K562 (cell line): ENCODE data around the gene NKIRAS1. TPM values are rescaled to one million over a fixed set of nuclear protein-coding genes. Genes with fewer than 3 reads are reported as not detected.

ENCODE experiments used
- ATAC-seq: fragments of 200-7000 bp; cut with Tn5 transposase; 3 replicates; pipeline ENCODE4 v1.9.1; 2020; ENCODE audit warnings: moderate library complexity
- BruUV-seq: library from RNA; stranded (reverse); fragments of 400-500 nt; replicated peaks from 2 replicates; lab custom pipeline; 2021; lab: Mats Ljungman, UMichigan
- CTCF ChIA-PET: fragments of 300-600 bp; formaldehyde crosslinking; extraction: SDS; loops from one replicate; lab custom pipeline; 2021; ENCODE audit warnings: low intra/inter-chr PET ratio; lab: Yijun Ruan, JAX
- POLR2A ChIA-PET: fragments of 300-600, 350-650 bp; sonication (Branson Sonifier 250); formaldehyde crosslinking; extraction: SDS; loops from one replicate; lab custom pipeline; 2021; ENCODE audit warnings: antibody characterized with exemption, inconsistent platforms; lab: Yijun Ruan, JAX
- DNase-seq, 4 experiments: peaks; one replicate each; pipeline versions ENCODE4 v3.0.0 to v3.0.0-alpha.2; 2011 to 2018; ENCODE audit warnings: low spot score in 3 of 4, mixed read lengths in 3 of 4; ENCODE audit errors: extremely low read depth in 1 of 4
- FAIRE-seq: peaks from 2 replicates; lab custom pipeline; 2011; peaks lifted over from hg19 to GRCh38; lab: Jason Lieb, UNC
- H2AFZ ChIP-seq: 2 replicates; pipeline ENCODE4 v1.6.0; 2011; ENCODE audit warnings: low read depth, low read length, control low read depth, inconsistent platforms
- H3K27ac ChIP-seq: fragments of 200-600 bp; 3 replicates; pipeline ENCODE4 v1.8.0; 2011; ENCODE audit warnings: low read depth, mild to moderate bottlenecking, control low read depth, inconsistent platforms, low read length, moderate library complexity, mixed read lengths; ENCODE audit errors: extremely low read depth
- H3K27me3 ChIP-seq, 2 experiments: fragments of 300-600 bp in 1 of 2; 2 replicates in 1 of 2; 3 replicates in 1 of 2; pipeline versions ENCODE4 v1.6.0 to v1.8.0; 2011; ENCODE audit warnings: inconsistent platforms in 2 of 2, low read length in 2 of 2, mild to moderate bottlenecking in 1 of 2, mixed read lengths in 1 of 2, moderate library complexity in 1 of 2; ENCODE audit not compliant: control insufficient read depth in 2 of 2, insufficient read depth in 2 of 2
- H3K36me3 ChIP-seq: fragments of 300-600 bp; 3 replicates; pipeline ENCODE4 v1.8.0; 2011; ENCODE audit warnings: mild to moderate bottlenecking, low read length, inconsistent platforms; ENCODE audit not compliant: control insufficient read depth, insufficient read depth
- H3K4me1 ChIP-seq, 2 experiments: fragments of 200-600 bp in 1 of 2; replicated peaks in 1 of 2; 2 replicates in 1 of 2; 3 replicates in 1 of 2; pipeline versions ENCODE4 v1.5.1 to v1.8.0; 2011; ENCODE audit warnings: inconsistent platforms in 2 of 2, low read length in 2 of 2, mild to moderate bottlenecking in 1 of 2, mixed read lengths in 1 of 2, moderate library complexity in 1 of 2; ENCODE audit not compliant: control insufficient read depth in 2 of 2, insufficient read depth in 2 of 2
- H3K4me2 ChIP-seq: 2 replicates; pipeline ENCODE4 v1.6.1; 2011; ENCODE audit warnings: low read length, control low read depth, inconsistent platforms, mixed read lengths; ENCODE audit not compliant: insufficient read depth
- H3K4me3 ChIP-seq: fragments of 200-600 bp; sonication (generic), shearing (Covaris generic); 2 replicates; pipeline ENCODE4 v1.5.1; 2016; ENCODE audit warnings: control low read depth, inconsistent platforms
- H3K79me2 ChIP-seq: fragments of 200-600 bp; 3 replicates; pipeline ENCODE4 v1.8.0; 2011; ENCODE audit warnings: low read length, inconsistent platforms; ENCODE audit not compliant: control insufficient read depth, insufficient read depth
- H3K9ac ChIP-seq, 2 experiments: 2 replicates each; pipeline versions ENCODE4 v1.6.0 to v1.6.1; 2011; ENCODE audit warnings: low read depth in 2 of 2, low read length in 2 of 2, control low read depth in 1 of 2, inconsistent platforms in 1 of 2, mild to moderate bottlenecking in 1 of 2, mixed read lengths in 1 of 2; ENCODE audit not compliant: insufficient read depth in 1 of 2
- H3K9me1 ChIP-seq: one replicate; pipeline ENCODE4 v1.6.0; 2011; ENCODE audit warnings: inconsistent platforms, mild to moderate bottlenecking, low read length, moderate library complexity; ENCODE audit not compliant: control insufficient read depth, insufficient read depth
- H3K9me3 ChIP-seq: replicated peaks from 2 replicates; pipeline ENCODE4 v1.5.1; 2011; ENCODE audit warnings: low read depth, low read length, inconsistent platforms; ENCODE audit not compliant: control insufficient read depth, insufficient read depth
- H4K20me1 ChIP-seq: replicated peaks from 2 replicates; pipeline ENCODE4 v1.6.1; 2011; ENCODE audit warnings: low read length, inconsistent platforms, mixed read lengths; ENCODE audit not compliant: control insufficient read depth, insufficient read depth
- BDP1 ChIP-seq: IDR thresholded peaks from 3 replicates; pipeline ENCODE4 v1.6.1; 2011; ENCODE audit not compliant: insufficient read length, insufficient read depth
- CEBPG ChIP-seq, 3 experiments: fragments of 200-800 bp in 1 of 3; sonication (Bioruptor generic) in 1 of 3; sonication (generic) in 1 of 3; formaldehyde crosslinking in 1 of 3; IDR thresholded peaks in 2 of 3; conservative IDR thresholded peaks in 1 of 3; 2 replicates each; pipeline versions ENCODE4 v1.6.1 to v1.8.0; 2016 to 2022; ENCODE audit warnings: missing compliant biosample characterization in 2 of 3, missing genetic modification characterization in 2 of 3, mild to moderate bottlenecking in 1 of 3, missing genetic modification reagents in 1 of 3
- HCFC1 ChIP-seq: IDR thresholded peaks from 2 replicates; pipeline ENCODE4 v1.6.1; 2012; ENCODE audit warnings: low read depth, low read length, improper control_type of control experiment
- LEF1 ChIP-seq: fragments of 450-650 bp; IDR thresholded peaks from 2 replicates; pipeline ENCODE4 v1.6.1; 2016; ENCODE audit warnings: mild to moderate bottlenecking
- NR2C1 ChIP-seq, 2 experiments: fragments of 450-650 bp; IDR thresholded peaks; 2 replicates each; pipeline ENCODE4 v1.6.1; 2017; ENCODE audit warnings: mild to moderate bottlenecking in 2 of 2, antibody characterized with exemption in 1 of 2, inconsistent platforms in 1 of 2, missing compliant biosample characterization in 1 of 2, missing genetic modification characterization in 1 of 2
- NR3C1 ChIP-seq: sonication (generic); formaldehyde crosslinking; IDR thresholded peaks from 2 replicates; pipeline ENCODE4 v1.8.1; 2022; ENCODE audit warnings: missing genetic modification reagents
- ZNF316 ChIP-seq: fragments of 450-650 bp; IDR thresholded peaks from 2 replicates; pipeline ENCODE4 v1.6.1; 2016
- WGBS: fragments of 100-300 bp; shearing (Covaris generic); methylation state at CpG from one replicate; pipeline ENCODE4 v1.1.6; 2016; ENCODE audit warnings: low coverage, mixed read lengths; ENCODE audit not compliant: insufficient coverage; ENCODE audit errors: missing lambda C conversion rate; 5-methylcytosine and 5-hydroxymethylcytosine counted together
- in situ Hi-C: fragments of 300-500 bp; cut with MboI; formaldehyde crosslinking; loops from 4 replicates; pipeline ENCODE4 v1.15.0; 2018; ENCODE audit warnings: inconsistent platforms, mixed read lengths
- intact Hi-C: fragments of 100-400 bp; cut with micrococcal nuclease; formaldehyde crosslinking; loops from 2 replicates; pipeline ENCODE4 v1.14.2; 2022
- polyA plus RNA-seq, 8 experiments: library from polyadenylated mRNA; depleted of rRNA in 4 of 8; stranded (reverse) in 5 of 8; unstranded in 3 of 8; fragments of >200 nt; fragmentation: Nextera tagmentation in 2 of 8; fragmentation: Illumina TruSeq in 1 of 8; extraction: Ambion mirVana in 2 of 8; extraction: Trizol in 1 of 8; gene quantifications; 2 replicates each; pipeline versions ENCODE4 v1.2.1 to v1.2.3, GENCODE V29; 2011 to 2014; ENCODE audit warnings: inconsistent platforms in 1 of 8, missing spikeins in 1 of 8
- total RNA-seq, 7 experiments: library from RNA; depleted of rRNA in 6 of 7; stranded (reverse); fragments of >200 nt in 6 of 7; fragmentation: Illumina TruSeq in 2 of 7; extraction: Trizol in 2 of 7; gene quantifications; 2 replicates each; pipeline versions ENCODE4 v1.2.1 to v1.2.3, GENCODE V29; 2011 to 2021; ENCODE audit warnings: low replicate concordance in 1 of 7

The NKIRAS1 gene
- total and polyA plus RNA-seq, 9 of the 15 experiments (the other 6 are each of a cell fraction or from before 2014, with no cell fraction given) = 5.1 to 10.3 (median 6.3) TPM

- DNase-seq (no peak), ATAC-seq (no peak), FAIRE-seq (no peak)
- ChIA-PET CTCF (no interaction called here), POLR2A (interaction anchor here (0.7 kb wide), 1 partner anchor 8 kb away, joined by 3 read pairs; no protein-coding TSS in a partner anchor)
- Histone ChIP-seq H3K9me1 (no peaks in the 10 kb centered on the region), H2AFZ (no peak overlapping the region), H4K20me1 (no peaks in the 10 kb centered on the region), H3K27me3 (no peaks in the 10 kb centered on the region), H3K27ac (no peak overlapping the region), H3K4me2 (no peak overlapping the region), H3K9ac (no peak overlapping the region), H3K79me2 (peaks cover 13% of the 10 kb centered on the region; the same call in 1 of the 3 replicates), H3K4me1 (no peaks in the 10 kb centered on the region), H3K9me3 (no peaks in the 10 kb centered on the region), H3K36me3 (peaks cover 44% of the 10 kb centered on the region), H3K4me3 (no peak overlapping the region)
- TF ChIP-seq ZNF316 (peak; percentile 29; the same call in 1 of the 2 replicates), NR2C1 (IDR thresholded peaks at IDR 0.05) (no peak), NR2C1 (tag; IDR thresholded peaks at IDR 0.05) (no peak)
- no TSS peak for BruUV-seq
- 92% methylated on average over 3 of the region's 3 CpGs for WGBS
- in situ Hi-C loops (no loop called here), intact Hi-C loops (loop anchor here (10.0 kb wide), 1 partner anchor 258 kb away; no protein-coding TSS in a partner anchor)
Observed at GRCh38 chr3:23886311-23886710, 30.5 kb downstream of the NKIRAS1 start.

DNA sequence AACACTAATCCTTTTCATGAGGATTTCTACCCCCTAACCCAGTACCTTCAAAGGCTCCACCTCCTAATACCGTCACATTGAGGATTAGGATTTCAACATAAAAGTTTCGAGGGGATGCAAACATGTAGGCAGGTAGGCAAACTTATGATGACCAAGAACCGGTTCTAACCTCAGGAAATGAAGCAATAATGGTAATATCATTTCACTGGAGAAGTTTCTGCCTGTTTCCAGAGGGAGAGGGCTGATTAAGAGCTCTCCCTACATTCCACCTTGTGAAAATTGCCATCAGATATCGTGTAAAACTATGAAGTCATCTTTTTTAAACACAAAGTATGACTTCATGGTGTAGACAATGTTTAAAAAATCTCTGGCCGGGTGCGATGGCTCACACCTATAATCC lies 31.6 kb downstream of the NKIRAS1 start:
- POLR2A ChIA-PET = interaction anchor here (0.8 to 2.6 kb wide), 3 partner anchors 9 to 23 kb away, joined by 3 to 18 read pairs (median 3); no protein-coding TSS in a partner anchor
- WGBS = 71% methylated on average over 6 of the region's 6 CpGs

More for the DNA sequence above, 31.6 kb downstream of the NKIRAS1 start:
- peaks cover 15% of the 10 kb centered on the region; the same call in 1 of the 3 replicates for H3K79me2 ChIP-seq
- H3K4me2 ChIP-seq = no peak overlapping the region
- ATAC-seq (no peak), DNase-seq (no peak), FAIRE-seq (no peak)
- CTCF ChIA-PET = no interaction called here
- H3K27me3 ChIP-seq = no peaks in the 10 kb centered on the region
- H3K4me3 ChIP-seq = no peak overlapping the region
- intact Hi-C loops = loop anchor here (10.0 kb wide), 1 partner anchor 260 kb away; no protein-coding TSS in a partner anchor
- no TSS peak for BruUV-seq
- H3K4me1 ChIP-seq = peaks cover 0 to 3% of the 10 kb centered on the region in 2 experiments; a peak in 2 of 5 replicates
- no peaks in the 10 kb centered on the region for H4K20me1 ChIP-seq
- H3K9me3 ChIP-seq = no peaks in the 10 kb centered on the region
- H3K36me3 ChIP-seq = peaks cover 33% of the 10 kb centered on the region
- H3K27ac ChIP-seq = no peak overlapping the region
- H2AFZ ChIP-seq = no peak overlapping the region
- no peak for TF ChIP-seq LEF1
- no peak for TF ChIP-seq BDP1
- no peak for TF ChIP-seq HCFC1
- TF ChIP-seq NR3C1 = no peak
- no peak for TF ChIP-seq CEBPG (CRISPR knock-in tag; IDR thresholded peaks at IDR 0.05)
- peak in 1 of 2 experiments; percentile 29; a peak in 1 of 4 replicates for TF ChIP-seq CEBPG (tag; conservative IDR thresholded peaks at IDR 0.05 in 1 of 2, IDR thresholded peaks at IDR 0.05 in 1 of 2)
- in situ Hi-C loops = no loop called here
- no peaks in the 10 kb centered on the region for H3K9me1 ChIP-seq
- no peak overlapping the region for H3K9ac ChIP-seq
